ENCODE data around the gene OSM. TPM values are rescaled to one million over a fixed set of nuclear protein-coding genes. Genes with fewer than 3 reads are reported as not detected.

The OSM gene
- total RNA-seq, 3 donors from 2014 or later, result 0.41 to 1.0 TPM; not detected in 1

DNA sequence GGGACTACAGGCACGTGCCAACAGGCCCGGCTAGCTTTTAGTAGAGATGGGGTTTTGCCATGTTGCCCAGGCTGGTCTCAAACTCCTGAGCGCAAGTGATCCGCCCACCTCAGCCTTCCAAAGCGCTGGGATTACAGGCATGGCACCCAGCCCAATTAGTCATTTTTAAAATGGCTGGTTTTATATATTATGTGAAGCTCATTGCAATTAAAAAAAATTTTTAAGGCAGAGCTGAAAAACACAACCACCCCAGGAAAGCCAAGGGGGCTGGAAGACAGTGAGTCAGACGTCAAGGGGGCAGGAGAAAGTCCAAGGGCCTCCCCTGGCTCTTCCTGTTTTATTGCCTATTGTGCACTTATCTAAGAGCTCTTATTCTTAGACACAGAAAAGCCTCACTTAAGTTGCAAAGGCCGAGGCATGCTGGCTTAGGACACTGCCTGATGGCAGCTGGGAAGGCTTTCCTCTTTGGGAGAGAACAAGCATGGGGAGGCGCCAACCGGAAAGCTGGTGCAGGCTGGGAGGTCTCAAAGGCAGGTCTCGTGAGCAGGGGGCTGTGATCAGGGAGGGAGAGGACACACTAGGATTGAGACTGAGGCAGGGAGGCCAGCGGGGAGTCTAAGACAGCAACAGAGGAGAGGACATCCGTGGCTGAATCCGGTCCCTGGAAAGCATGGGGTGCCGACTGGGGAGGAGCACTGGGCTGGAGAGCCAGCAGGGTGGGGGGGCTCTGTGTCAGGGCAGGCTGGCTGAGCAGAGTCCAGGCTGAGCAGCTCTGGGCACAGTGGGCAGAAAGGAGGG is 11.1 kb upstream of the OSM start:
- no peaks in the 10 kb centered on the region for H3K9me3 ChIP-seq
- ATAC-seq, result peak; percentile 68
- TF ChIP-seq, protein P1, sequence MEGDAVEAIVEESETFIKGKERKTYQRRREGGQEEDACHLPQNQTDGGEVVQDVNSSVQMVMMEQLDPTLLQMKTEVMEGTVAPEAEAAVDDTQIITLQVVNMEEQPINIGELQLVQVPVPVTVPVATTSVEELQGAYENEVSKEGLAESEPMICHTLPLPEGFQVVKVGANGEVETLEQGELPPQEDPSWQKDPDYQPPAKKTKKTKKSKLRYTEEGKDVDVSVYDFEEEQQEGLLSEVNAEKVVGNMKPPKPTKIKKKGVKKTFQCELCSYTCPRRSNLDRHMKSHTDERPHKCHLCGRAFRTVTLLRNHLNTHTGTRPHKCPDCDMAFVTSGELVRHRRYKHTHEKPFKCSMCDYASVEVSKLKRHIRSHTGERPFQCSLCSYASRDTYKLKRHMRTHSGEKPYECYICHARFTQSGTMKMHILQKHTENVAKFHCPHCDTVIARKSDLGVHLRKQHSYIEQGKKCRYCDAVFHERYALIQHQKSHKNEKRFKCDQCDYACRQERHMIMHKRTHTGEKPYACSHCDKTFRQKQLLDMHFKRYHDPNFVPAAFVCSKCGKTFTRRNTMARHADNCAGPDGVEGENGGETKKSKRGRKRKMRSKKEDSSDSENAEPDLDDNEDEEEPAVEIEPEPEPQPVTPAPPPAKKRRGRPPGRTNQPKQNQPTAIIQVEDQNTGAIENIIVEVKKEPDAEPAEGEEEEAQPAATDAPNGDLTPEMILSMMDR (IDR thresholded peaks at IDR 0.05), result no peak
- DNase-seq, result peak in 1 of 3 donors; percentile 41
- peaks cover 6% of the 10 kb centered on the region for H3K4me1 ChIP-seq (ENCODE audit: low read depth)
- no peaks in the 10 kb centered on the region for H3K36me3 ChIP-seq (ENCODE audit: low read depth)
- intact Hi-C loops (cut with DNase I, micrococcal nuclease), result no loop called here
- H3K4me3 ChIP-seq, result no peak overlapping the region

DNA sequence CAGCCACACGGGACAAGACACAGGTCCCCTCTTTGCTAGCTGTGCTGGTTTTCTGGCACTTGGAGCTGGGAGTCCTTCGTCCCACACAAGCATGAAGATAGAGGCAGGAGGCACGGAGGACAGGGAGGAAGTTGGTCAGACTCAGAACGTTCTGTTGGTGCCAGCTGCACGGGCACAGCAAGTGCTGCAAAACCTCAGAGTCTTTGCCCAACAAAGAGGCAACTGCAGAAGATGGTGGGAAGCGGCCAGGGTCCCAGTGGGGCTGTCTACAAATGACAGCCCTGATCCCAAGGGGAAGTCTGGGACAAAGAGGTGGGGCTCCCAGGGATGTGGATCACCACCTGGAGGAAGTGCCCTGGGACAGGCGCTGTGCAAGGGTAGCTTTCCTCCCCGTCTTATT is 9.4 kb upstream of the OSM start:
- no peaks in the 10 kb centered on the region for H3K36me3 ChIP-seq (ENCODE audit: low read depth)
- intact Hi-C loops (cut with DNase I, micrococcal nuclease), result no loop called here
- no peaks in the 10 kb centered on the region for H3K9me3 ChIP-seq
- no peak for DNase-seq
- H3K4me1 ChIP-seq (ENCODE audit: low read depth), result peaks cover 6% of the 10 kb centered on the region
- TF ChIP-seq, protein P1 (IDR thresholded peaks at IDR 0.05), result no peak
- ATAC-seq, result no peak
- no peak overlapping the region for H3K4me3 ChIP-seq

DNA sequence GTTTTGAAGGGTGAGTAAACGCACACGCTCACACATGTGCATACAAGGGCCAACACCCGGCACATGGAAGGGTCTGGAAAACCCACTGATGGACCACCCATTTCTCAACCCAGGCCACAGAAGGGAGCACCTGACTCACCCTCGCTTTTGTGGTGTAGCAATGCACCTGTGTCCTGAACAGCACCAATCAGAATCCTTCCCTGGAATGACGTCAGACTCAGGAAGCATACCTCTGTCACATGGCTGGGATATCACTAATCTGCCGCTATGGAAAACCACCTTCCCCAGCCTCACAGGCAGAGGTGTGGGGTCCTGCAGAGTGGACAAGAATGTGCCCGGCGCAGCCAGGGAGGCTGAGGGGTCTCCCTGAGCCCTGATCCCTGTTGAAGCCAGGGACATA is 9.0 kb upstream of the OSM start:
- Histone ChIP-seq H3K9me3 (no peaks in the 10 kb centered on the region), H3K4me1 (ENCODE audit: low read depth) (peaks cover 6% of the 10 kb centered on the region), H3K36me3 (ENCODE audit: low read depth) (no peaks in the 10 kb centered on the region), H3K4me3 (no peak overlapping the region)
- DNase-seq, result no peak
- peak; percentile 53 for ATAC-seq
- TF ChIP-seq, protein P1 (IDR thresholded peaks at IDR 0.05), result no peak
- intact Hi-C loops (cut with DNase I, micrococcal nuclease), result no loop called here

DNA sequence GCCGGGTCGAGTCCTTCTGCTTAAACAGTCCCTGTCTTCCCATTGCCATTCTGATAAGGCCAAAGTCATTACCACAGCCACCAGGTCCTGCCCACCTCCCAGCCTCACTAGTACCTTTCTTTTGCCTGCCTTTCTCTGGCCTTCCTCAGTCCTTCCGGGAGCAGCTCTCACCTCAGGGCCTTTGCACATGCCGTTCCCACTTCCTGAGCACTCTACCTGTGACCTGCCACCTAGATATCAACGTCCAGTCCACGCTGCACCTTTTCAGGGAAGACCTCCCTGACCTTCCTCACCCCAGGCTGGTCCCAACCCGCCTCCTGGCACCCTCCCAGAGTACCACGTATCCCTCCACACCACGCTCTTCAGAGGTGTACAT is 7.8 kb upstream of the OSM start:
- DNase-seq, result no peak
- Histone ChIP-seq H3K4me3 (no peak overlapping the region), H3K4me1 (ENCODE audit: low read depth) (peaks cover 6% of the 10 kb centered on the region), H3K36me3 (ENCODE audit: low read depth) (no peaks in the 10 kb centered on the region), H3K9me3 (no peaks in the 10 kb centered on the region)
- TF ChIP-seq, protein P1 (IDR thresholded peaks at IDR 0.05), result no peak
- ATAC-seq, result no peak
- intact Hi-C loops (cut with DNase I, micrococcal nuclease), result no loop called here

DNA sequence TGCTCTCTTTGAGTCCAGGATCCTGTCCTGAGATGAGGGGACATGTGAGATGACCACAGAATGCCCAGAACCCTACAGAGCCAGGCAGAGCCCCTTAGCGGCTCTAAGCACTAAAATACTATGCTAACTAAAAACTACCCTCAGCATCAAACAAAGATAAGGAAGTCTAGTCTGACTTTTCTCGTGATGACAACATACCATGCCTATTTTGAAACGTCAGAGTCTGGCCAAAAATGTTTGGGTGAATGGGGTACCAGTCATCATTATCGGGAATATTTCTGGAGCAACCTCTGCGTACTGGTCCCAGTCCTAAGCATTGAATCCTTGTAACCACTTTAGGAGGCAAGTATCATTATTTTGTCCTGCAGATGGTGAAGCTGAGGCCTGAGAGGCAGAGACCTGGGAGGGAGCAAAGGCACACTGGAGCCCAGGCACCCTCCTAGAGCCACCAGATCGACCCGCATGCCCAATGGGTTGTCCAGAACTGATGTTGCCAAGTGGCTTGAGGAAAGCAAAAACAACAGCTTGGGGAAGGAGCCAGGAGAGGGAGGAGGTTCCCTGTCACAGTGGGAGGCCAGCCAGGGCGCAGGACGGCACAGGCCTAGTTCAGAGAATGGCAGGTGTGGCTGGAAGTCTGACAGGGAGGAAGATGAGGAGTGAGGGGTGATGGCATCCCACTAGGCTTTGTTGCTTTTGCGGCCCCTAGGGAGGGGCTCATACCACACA is 7.2 kb upstream of the OSM start:
- no peak overlapping the region for H3K4me3 ChIP-seq
- peaks cover 6% of the 10 kb centered on the region for H3K4me1 ChIP-seq (ENCODE audit: low read depth)
- no peaks in the 10 kb centered on the region for H3K36me3 ChIP-seq (ENCODE audit: low read depth)
- H3K9me3 ChIP-seq, result no peaks in the 10 kb centered on the region
- ATAC-seq (no peak), DNase-seq (no peak)
- intact Hi-C loops (cut with DNase I, micrococcal nuclease), result no loop called here
- TF ChIP-seq, protein P1 (IDR thresholded peaks at IDR 0.05), result no peak
